K562 (cell line): ENCODE measurements around the gene ABHD8. TPM values are rescaled to one million over a fixed set of nuclear protein-coding genes. Genes with fewer than 3 reads are reported as not detected.

Experiments used
- MTA2 ChIP-seq: fragments of 450-650 bp; IDR thresholded peaks from 2 replicates; pipeline ENCODE4 v1.6.1; 2016; ENCODE audit warnings: low read depth
- MYC ChIP-seq, 2 experiments: fragments of 250-450 bp in 1 of 2; sonication (Bioruptor Pico) in 1 of 2; IDR thresholded peaks; 2 replicates each; pipeline versions ENCODE4 v1.5.1 to v1.6.1; 2012 to 2021; ENCODE audit warnings: low read depth in 2 of 2, borderline replicate concordance in 1 of 2, improper control_type of control experiment in 1 of 2, low read length in 1 of 2, mild to moderate bottlenecking in 1 of 2, moderate library complexity in 1 of 2
- NUFIP1 ChIP-seq: fragments of 450-650 bp; IDR thresholded peaks from 2 replicates; pipeline ENCODE4 v1.6.1; 2018; ENCODE audit not compliant: partially characterized antibody
- SMAD4 ChIP-seq: fragments of 250-450 bp; sonication (Bioruptor Pico); conservative IDR thresholded peaks from 2 replicates; pipeline ENCODE4 v1.8.0; 2021; ENCODE audit warnings: inconsistent platforms, mild to moderate bottlenecking, moderate library complexity
- ZNF551 ChIP-seq: fragments of 250-450 bp; sonication (Bioruptor Pico); IDR thresholded peaks from 2 replicates; pipeline ENCODE4 v1.5.0; 2021; ENCODE audit warnings: mild to moderate bottlenecking, moderate library complexity
- polyA plus RNA-seq, 8 experiments: library from polyadenylated mRNA; depleted of rRNA in 4 of 8; stranded (reverse) in 5 of 8; unstranded in 3 of 8; fragments of >200 nt; fragmentation: Nextera tagmentation in 2 of 8; fragmentation: Illumina TruSeq in 1 of 8; extraction: Ambion mirVana in 2 of 8; extraction: Trizol in 1 of 8; gene quantifications; 2 replicates each; pipeline versions ENCODE4 v1.2.1 to v1.2.3, GENCODE V29; 2011 to 2014; ENCODE audit warnings: inconsistent platforms in 1 of 8, missing spikeins in 1 of 8
- total RNA-seq, 7 experiments: library from RNA; depleted of rRNA in 6 of 7; stranded (reverse); fragments of >200 nt in 6 of 7; fragmentation: Illumina TruSeq in 2 of 7; extraction: Trizol in 2 of 7; gene quantifications; 2 replicates each; pipeline versions ENCODE4 v1.2.1 to v1.2.3, GENCODE V29; 2011 to 2021; ENCODE audit warnings: low replicate concordance in 1 of 7
- TF ChIP-seq, protein P1 (sequence below), 2 experiments: fragments of 450-650 bp in 1 of 2; sonication (generic) in 1 of 2; formaldehyde crosslinking in 1 of 2; IDR thresholded peaks; 2 replicates each; pipeline versions ENCODE4 v1.7.1 to v1.9.0; 2016 to 2022; ENCODE audit warnings: inconsistent platforms in 1 of 2, mild to moderate bottlenecking in 1 of 2, missing genetic modification reagents in 1 of 2
- TF ChIP-seq, protein P2 (sequence below): fragments of 450-650 bp; IDR thresholded peaks from 2 replicates; pipeline ENCODE4 v1.6.1; 2016; ENCODE audit warnings: low read depth

Gene ABHD8
- total and polyA plus RNA-seq, 9 of the 15 experiments (the other 6 are each of a cell fraction or from before 2014, with no cell fraction given): 0.04 to 6.6 (median 2.0) TPM; not detected in 1

DNA sequence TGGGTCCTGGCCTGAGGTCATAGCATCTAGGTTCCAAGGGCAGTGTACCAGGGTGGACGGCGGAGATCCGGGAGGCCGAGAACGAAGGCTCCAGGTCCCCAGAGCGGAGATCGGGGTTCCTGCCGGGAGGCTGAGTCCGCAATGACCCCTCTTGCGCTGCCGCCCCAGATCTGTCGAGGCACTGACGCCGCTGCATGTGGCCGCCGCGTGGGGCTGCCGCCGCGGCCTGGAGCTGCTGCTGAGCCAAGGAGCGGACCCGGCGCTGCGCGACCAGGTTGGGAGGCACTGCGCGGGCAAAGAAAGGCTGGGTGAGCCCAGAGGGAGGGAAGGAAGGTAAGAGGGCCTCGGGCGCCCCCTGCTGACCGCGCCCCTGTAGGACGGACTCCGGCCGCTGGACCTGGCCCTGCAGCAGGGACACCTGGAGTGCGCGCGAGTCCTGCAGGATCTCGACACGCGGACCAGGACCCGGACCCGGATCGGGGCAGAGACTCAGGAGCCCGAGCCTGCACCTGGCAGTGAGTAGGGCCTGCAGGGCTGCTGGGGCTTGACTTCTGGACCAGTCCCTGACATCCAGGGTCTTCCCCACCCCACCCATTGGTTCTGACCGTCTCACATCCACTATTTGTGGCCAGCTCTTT lies 20.6 kb downstream of the ABHD8 start (continued):
- 0 out of 2 replicates have a peak, but pooled peaks have one; percentile 39 for TF ChIP-seq MYC (IDR thresholded peaks at IDR 0.05; ENCODE audit: low read depth, low read length)
- no peak for TF ChIP-seq MYC (CRISPR knock-in tag; IDR thresholded peaks at IDR 0.05; ENCODE audit: borderline replicate concordance, low read depth)
- TF ChIP-seq ZNF551 (CRISPR knock-in tag): no peak
- no peak for TF ChIP-seq MTA2
- TF ChIP-seq, protein P1, sequence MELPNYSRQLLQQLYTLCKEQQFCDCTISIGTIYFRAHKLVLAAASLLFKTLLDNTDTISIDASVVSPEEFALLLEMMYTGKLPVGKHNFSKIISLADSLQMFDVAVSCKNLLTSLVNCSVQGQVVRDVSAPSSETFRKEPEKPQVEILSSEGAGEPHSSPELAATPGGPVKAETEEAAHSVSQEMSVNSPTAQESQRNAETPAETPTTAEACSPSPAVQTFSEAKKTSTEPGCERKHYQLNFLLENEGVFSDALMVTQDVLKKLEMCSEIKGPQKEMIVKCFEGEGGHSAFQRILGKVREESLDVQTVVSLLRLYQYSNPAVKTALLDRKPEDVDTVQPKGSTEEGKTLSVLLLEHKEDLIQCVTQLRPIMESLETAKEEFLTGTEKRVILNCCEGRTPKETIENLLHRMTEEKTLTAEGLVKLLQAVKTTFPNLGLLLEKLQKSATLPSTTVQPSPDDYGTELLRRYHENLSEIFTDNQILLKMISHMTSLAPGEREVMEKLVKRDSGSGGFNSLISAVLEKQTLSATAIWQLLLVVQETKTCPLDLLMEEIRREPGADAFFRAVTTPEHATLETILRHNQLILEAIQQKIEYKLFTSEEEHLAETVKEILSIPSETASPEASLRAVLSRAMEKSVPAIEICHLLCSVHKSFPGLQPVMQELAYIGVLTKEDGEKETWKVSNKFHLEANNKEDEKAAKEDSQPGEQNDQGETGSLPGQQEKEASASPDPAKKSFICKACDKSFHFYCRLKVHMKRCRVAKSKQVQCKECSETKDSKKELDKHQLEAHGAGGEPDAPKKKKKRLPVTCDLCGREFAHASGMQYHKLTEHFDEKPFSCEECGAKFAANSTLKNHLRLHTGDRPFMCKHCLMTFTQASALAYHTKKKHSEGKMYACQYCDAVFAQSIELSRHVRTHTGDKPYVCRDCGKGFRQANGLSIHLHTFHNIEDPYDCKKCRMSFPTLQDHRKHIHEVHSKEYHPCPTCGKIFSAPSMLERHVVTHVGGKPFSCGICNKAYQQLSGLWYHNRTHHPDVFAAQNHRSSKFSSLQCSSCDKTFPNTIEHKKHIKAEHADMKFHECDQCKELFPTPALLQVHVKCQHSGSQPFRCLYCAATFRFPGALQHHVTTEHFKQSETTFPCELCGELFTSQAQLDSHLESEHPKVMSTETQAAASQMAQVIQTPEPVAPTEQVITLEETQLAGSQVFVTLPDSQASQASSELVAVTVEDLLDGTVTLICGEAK (IDR thresholded peaks at IDR 0.05): 0 out of 2 replicates have a peak, but pooled peaks have one; percentile 27
- TF ChIP-seq, protein P1 (CRISPR knock-in tag; IDR thresholded peaks at IDR 0.05): no peak
- TF ChIP-seq, protein P2, sequence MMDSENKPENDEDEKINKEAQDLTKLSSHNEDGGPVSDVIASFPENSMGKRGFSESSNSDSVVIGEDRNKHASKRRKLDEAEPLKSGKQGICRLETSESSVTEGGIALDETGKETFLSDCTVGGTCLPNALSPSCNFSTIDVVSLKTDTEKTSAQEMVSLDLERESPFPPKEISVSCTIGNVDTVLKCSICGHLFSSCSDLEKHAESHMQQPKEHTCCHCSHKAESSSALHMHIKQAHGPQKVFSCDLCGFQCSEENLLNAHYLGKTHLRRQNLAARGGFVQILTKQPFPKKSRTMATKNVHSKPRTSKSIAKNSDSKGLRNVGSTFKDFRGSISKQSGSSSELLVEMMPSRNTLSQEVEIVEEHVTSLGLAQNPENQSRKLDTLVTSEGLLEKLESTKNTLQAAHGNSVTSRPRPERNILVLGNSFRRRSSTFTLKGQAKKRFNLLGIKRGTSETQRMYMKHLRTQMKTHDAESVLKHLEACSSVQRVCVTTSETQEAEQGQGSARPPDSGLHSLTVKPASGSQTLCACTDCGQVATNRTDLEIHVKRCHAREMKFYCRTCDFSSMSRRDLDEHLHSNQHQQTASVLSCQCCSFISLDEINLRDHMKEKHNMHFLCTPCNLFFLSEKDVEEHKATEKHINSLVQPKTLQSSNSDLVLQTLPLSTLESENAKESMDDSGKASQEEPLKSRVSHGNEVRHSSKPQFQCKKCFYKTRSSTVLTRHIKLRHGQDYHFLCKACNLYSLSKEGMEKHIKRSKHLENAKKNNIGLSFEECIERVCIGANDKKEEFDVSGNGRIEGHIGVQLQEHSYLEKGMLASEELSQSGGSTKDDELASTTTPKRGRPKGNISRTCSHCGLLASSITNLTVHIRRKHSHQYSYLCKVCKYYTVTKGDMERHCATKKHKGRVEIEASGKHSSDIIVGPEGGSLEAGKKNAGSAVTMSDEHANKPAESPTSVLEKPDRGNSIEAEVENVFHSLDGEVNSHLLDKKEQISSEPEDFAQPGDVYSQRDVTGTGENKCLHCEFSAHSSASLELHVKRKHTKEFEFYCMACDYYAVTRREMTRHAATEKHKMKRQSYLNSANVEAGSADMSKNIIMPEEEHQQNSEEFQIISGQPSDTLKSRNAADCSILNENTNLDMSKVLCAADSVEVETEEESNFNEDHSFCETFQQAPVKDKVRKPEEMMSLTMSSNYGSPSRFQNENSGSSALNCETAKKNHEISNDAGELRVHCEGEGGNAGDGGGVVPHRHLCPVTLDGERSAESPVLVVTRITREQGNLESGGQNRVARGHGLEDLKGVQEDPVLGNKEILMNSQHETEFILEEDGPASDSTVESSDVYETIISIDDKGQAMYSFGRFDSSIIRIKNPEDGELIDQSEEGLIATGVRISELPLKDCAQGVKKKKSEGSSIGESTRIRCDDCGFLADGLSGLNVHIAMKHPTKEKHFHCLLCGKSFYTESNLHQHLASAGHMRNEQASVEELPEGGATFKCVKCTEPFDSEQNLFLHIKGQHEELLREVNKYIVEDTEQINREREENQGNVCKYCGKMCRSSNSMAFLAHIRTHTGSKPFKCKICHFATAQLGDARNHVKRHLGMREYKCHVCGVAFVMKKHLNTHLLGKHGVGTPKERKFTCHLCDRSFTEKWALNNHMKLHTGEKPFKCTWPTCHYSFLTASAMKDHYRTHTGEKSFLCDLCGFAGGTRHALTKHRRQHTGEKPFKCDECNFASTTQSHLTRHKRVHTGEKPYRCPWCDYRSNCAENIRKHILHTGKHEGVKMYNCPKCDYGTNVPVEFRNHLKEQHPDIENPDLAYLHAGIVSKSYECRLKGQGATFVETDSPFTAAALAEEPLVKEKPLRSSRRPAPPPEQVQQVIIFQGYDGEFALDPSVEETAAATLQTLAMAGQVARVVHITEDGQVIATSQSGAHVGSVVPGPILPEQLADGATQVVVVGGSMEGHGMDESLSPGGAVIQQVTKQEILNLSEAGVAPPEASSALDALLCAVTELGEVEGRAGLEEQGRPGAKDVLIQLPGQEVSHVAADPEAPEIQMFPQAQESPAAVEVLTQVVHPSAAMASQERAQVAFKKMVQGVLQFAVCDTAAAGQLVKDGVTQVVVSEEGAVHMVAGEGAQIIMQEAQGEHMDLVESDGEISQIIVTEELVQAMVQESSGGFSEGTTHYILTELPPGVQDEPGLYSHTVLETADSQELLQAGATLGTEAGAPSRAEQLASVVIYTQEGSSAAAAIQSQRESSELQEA: no peak
- no peak for TF ChIP-seq NUFIP1
- TF ChIP-seq SMAD4 (CRISPR knock-in tag): 0 out of 2 replicates have a peak, but pooled peaks have one; percentile 44
